Hematopoietic multipotent progenitor cell treated with erythropoietin and hydrocortisone succinate and interleukin-3 and kit ligand, for 15 days (in vitro differentiated cells): ENCODE data around the gene ROS1.
A peak's percentile ranks its signal among the peaks of the same experiment; 100 is the strongest.
"Not testable (repeated sequence)": the region's sequence is repeated elsewhere in the genome, so short reads cannot be mapped to it uniquely, and the experiment has no call there.

Source experiments
- DNase-seq: peaks from one replicate; pipeline ENCODE4 v3.0.0-alpha.2; 2015; ENCODE audit warnings: low spot score

ROS1 gene

GRCh38 chr6:117425431-117426153 is at the start of gene ROS1:
ROS1 (minus strand) TSS chr6:117425942; CDS start chr6:117425656, 286 bp downstream.
- no peak for DNase-seq

- DNase-seq = no peak
Measured at GRCh38 chr6:117473401-117473800, 47.7 kb upstream of the ROS1 start.

- DNase-seq = no peak
Measured at GRCh38 chr6:117472667-117473066, 46.9 kb upstream of the ROS1 start.

GRCh38 chr6:117469791-117470190 is 44.0 kb upstream of the ROS1 start:
- DNase-seq = no peak

- DNase-seq = no peak
Measured at GRCh38 chr6:117469356-117469755, 43.6 kb upstream of the ROS1 start.

- DNase-seq = not testable (repeated sequence)
Measured at GRCh38 chr6:117468527-117468926, 42.8 kb upstream of the ROS1 start.

- no peak for DNase-seq
Measured at GRCh38 chr6:117467876-117468275, 42.1 kb upstream of the ROS1 start.

- DNase-seq = no peak
Measured at GRCh38 chr6:117465691-117466090, 39.9 kb upstream of the ROS1 start.

GRCh38 chr6:117464700-117465099 is 39.0 kb upstream of the ROS1 start:
- DNase-seq = no peak

- no peak for DNase-seq
Measured at GRCh38 chr6:117463762-117464665, 38.3 kb upstream of the ROS1 start.

GRCh38 chr6:117459204-117459944 is 33.6 kb upstream of the ROS1 start:
- no peak for DNase-seq

GRCh38 chr6:117456998-117457397 is 31.3 kb upstream of the ROS1 start:
- DNase-seq = no peak

- no peak for DNase-seq
Measured at GRCh38 chr6:117456250-117456649, 30.5 kb upstream of the ROS1 start.

- DNase-seq = no peak
Measured at GRCh38 chr6:117451671-117452070, 25.9 kb upstream of the ROS1 start.

- peak; percentile 44 for DNase-seq
Measured at GRCh38 chr6:117449549-117450439, 24.1 kb upstream of the ROS1 start.

- no peak for DNase-seq
Measured at GRCh38 chr6:117448732-117449485, 23.2 kb upstream of the ROS1 start.

GRCh38 chr6:117448011-117448410 is 22.3 kb upstream of the ROS1 start:
- DNase-seq = no peak

- no peak for DNase-seq
Measured at GRCh38 chr6:117446861-117447260, 21.1 kb upstream of the ROS1 start.

GRCh38 chr6:117444600-117444999 is 18.9 kb upstream of the ROS1 start:
- no peak for DNase-seq

- DNase-seq = not testable (repeated sequence)
Measured at GRCh38 chr6:117442313-117442712, 16.6 kb upstream of the ROS1 start.

GRCh38 chr6:117441824-117442264 is 16.1 kb upstream of the ROS1 start:
- no peak for DNase-seq
